Hepatocyte (in vitro differentiated cells): Measurements from ENCODE around the gene CYP27B1. TPM values are rescaled to one million over a fixed set of nuclear protein-coding genes. Genes with fewer than 3 reads are reported as not detected.

Experiments
- DNase-seq: peaks from one replicate; pipeline ENCODE4 v3.0.0-alpha.2; 2016; ENCODE audit warnings: low spot score
- H2AFZ ChIP-seq: fragments of 200-600 bp; sonication (generic); 2 replicates; pipeline ENCODE4 v1.6.0; 2016; ENCODE audit warnings: antibody characterized with exemption, mild to moderate bottlenecking
- H3K27ac ChIP-seq: fragments of 200-600 bp; sonication (generic); 2 replicates; pipeline ENCODE4 v1.5.1; 2016; ENCODE audit warnings: mild to moderate bottlenecking
- H3K27me3 ChIP-seq: fragments of 200-600 bp; sonication (generic); 2 replicates; pipeline ENCODE4 v1.6.1; 2016
- H3K36me3 ChIP-seq: fragments of 200-600 bp; sonication (generic); replicated peaks from 2 replicates; pipeline ENCODE4 v1.5.1; 2016; ENCODE audit warnings: low read depth; ENCODE audit not compliant: insufficient read depth
- H3K4me1 ChIP-seq: fragments of 200-600 bp; sonication (generic); 2 replicates; pipeline ENCODE4 v1.5.1; 2016; ENCODE audit warnings: mild to moderate bottlenecking, moderate library complexity; ENCODE audit not compliant: insufficient read depth
- H3K4me2 ChIP-seq: fragments of 200-600 bp; sonication (generic); 2 replicates; pipeline ENCODE4 v1.6.0; 2016
- H3K4me3 ChIP-seq: fragments of 200-600 bp; sonication (generic); 2 replicates; pipeline ENCODE4 v1.5.1; 2016; ENCODE audit warnings: mild to moderate bottlenecking
- H3K79me2 ChIP-seq: fragments of 200-600 bp; sonication (generic); 2 replicates; pipeline ENCODE4 v1.6.0; 2017; ENCODE audit warnings: mild to moderate bottlenecking
- H3K9me2 ChIP-seq: fragments of 200-600 bp; sonication (generic); replicated peaks from 2 replicates; pipeline ENCODE4 v1.6.0; 2017; ENCODE audit warnings: mild to moderate bottlenecking; ENCODE audit not compliant: insufficient read depth
- H3K9me3 ChIP-seq: fragments of 200-600 bp; sonication (generic); 2 replicates; pipeline ENCODE4 v1.5.1; 2016; ENCODE audit warnings: low read depth, mild to moderate bottlenecking
- H4K20me1 ChIP-seq: fragments of 200-600 bp; sonication (generic); 2 replicates; pipeline ENCODE4 v1.6.0; 2016; ENCODE audit warnings: mild to moderate bottlenecking; ENCODE audit not compliant: insufficient read depth, poor library complexity, severe bottlenecking
- EZH2 ChIP-seq: fragments of 200-600 bp; sonication (generic); IDR thresholded peaks from 2 replicates; pipeline ENCODE4 v1.6.1; 2016; ENCODE audit warnings: antibody characterized with exemption, mild to moderate bottlenecking, borderline replicate concordance
- EZH2phosphoT487 ChIP-seq: fragments of 200-600 bp; sonication (generic); IDR thresholded peaks from one replicate; pipeline ENCODE4 v1.6.1; 2018; ENCODE audit warnings: antibody characterized with exemption, mild to moderate bottlenecking, low read depth, moderate library complexity; ENCODE audit not compliant: unreplicated experiment, severe bottlenecking
- WGBS: methylation state at CpG from one replicate; pipeline ENCODE4 v1.1.6; 2016; ENCODE audit warnings: low lambda C conversion rate; ENCODE audit errors: missing lambda C conversion rate; 5-methylcytosine and 5-hydroxymethylcytosine counted together
- polyA plus RNA-seq: library from polyadenylated mRNA; unstranded; fragments of >200 nt; fragmentation: Nextera tagmentation; extraction: Ambion mirVana; gene quantifications from 2 replicates; pipeline ENCODE4 v1.2.1, GENCODE V29; 2016
- total RNA-seq: library from RNA; depleted of rRNA; stranded (reverse); fragments of >200 nt; gene quantifications from 2 replicates; pipeline ENCODE4 v1.2.3, GENCODE V29; 2014
- TF ChIP-seq, protein P1 (sequence below): fragments of 200-600 bp; sonication (generic); IDR thresholded peaks from 2 replicates; pipeline ENCODE4 v1.5.1; 2016; ENCODE audit warnings: antibody characterized with exemption, mild to moderate bottlenecking; ENCODE audit not compliant: poor library complexity

CYP27B1 gene
- total and polyA plus RNA-seq, 2 experiments from 2014 or later, result 0.23 to 2.3 TPM

GRCh38 chr12:57806677-57807076 is 39.8 kb upstream of the CYP27B1 start:
- DNase-seq, result no peak
- H3K36me3 ChIP-seq, result no peaks in the 10 kb centered on the region
- no peak overlapping the region for H3K27ac ChIP-seq
- no peak overlapping the region for H2AFZ ChIP-seq
- no peaks in the 10 kb centered on the region for H3K79me2 ChIP-seq
- no peaks in the 10 kb centered on the region for H4K20me1 ChIP-seq
- H3K9me2 ChIP-seq, result no peaks in the 10 kb centered on the region
- no peaks in the 10 kb centered on the region for H3K27me3 ChIP-seq
- no peaks in the 10 kb centered on the region for H3K4me1 ChIP-seq
- no peak overlapping the region for H3K4me3 ChIP-seq
- 94% methylated on average over 3 of the region's 3 CpGs for WGBS
- H3K4me2 ChIP-seq, result no peak overlapping the region
- H3K9me3 ChIP-seq, result no peaks in the 10 kb centered on the region
- no peak for TF ChIP-seq EZH2
- TF ChIP-seq EZH2phosphoT487, result no peak
- TF ChIP-seq, protein P1, sequence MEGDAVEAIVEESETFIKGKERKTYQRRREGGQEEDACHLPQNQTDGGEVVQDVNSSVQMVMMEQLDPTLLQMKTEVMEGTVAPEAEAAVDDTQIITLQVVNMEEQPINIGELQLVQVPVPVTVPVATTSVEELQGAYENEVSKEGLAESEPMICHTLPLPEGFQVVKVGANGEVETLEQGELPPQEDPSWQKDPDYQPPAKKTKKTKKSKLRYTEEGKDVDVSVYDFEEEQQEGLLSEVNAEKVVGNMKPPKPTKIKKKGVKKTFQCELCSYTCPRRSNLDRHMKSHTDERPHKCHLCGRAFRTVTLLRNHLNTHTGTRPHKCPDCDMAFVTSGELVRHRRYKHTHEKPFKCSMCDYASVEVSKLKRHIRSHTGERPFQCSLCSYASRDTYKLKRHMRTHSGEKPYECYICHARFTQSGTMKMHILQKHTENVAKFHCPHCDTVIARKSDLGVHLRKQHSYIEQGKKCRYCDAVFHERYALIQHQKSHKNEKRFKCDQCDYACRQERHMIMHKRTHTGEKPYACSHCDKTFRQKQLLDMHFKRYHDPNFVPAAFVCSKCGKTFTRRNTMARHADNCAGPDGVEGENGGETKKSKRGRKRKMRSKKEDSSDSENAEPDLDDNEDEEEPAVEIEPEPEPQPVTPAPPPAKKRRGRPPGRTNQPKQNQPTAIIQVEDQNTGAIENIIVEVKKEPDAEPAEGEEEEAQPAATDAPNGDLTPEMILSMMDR, result no peak

GRCh38 chr12:57803319-57803893 is 36.5 kb upstream of the CYP27B1 start:
- Histone ChIP-seq H2AFZ (no peak overlapping the region), H3K4me1 (no peaks in the 10 kb centered on the region), H3K36me3 (no peaks in the 10 kb centered on the region), H3K9me3 (no peaks in the 10 kb centered on the region), H3K4me2 (no peak overlapping the region), H3K9me2 (no peaks in the 10 kb centered on the region), H3K27ac (no peak overlapping the region), H3K79me2 (no peaks in the 10 kb centered on the region), H3K27me3 (no peaks in the 10 kb centered on the region), H3K4me3 (no peak overlapping the region), H4K20me1 (no peaks in the 10 kb centered on the region)
- no peak for TF ChIP-seq EZH2
- TF ChIP-seq, protein P1, result peak; percentile 75
- 66% methylated on average over 9 of the region's 9 CpGs for WGBS
- DNase-seq, result peak; percentile 64

DNA sequence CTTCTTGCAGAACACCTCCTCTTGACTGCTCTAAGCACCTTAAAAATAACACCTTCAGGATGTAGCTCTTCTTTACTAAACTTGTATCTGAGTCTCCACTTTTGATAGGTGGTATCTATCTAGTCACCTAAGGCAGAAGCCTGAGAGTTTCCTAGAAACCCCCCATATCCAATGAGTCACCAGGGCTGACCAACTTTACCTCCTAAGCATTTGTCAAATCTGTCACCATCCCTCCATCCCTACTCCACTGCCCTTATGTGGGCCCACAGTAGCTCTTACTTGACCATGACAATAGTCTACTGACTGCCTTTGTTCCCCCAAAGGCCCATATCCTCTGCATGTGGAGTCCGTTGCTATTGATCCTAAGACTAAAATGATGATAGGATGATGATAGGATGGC is 35.7 kb upstream of the CYP27B1 start:
- no peak for DNase-seq
- no peaks in the 10 kb centered on the region for H3K36me3 ChIP-seq
- no peaks in the 10 kb centered on the region for H3K9me2 ChIP-seq
- H3K4me3 ChIP-seq, result no peak overlapping the region
- H3K27me3 ChIP-seq, result no peaks in the 10 kb centered on the region
- H3K27ac ChIP-seq, result no peak overlapping the region
- no peak overlapping the region for H2AFZ ChIP-seq
- WGBS, result 83% methylated on average over 1 of the region's 1 CpG
- no peak for TF ChIP-seq EZH2phosphoT487
- no peak for TF ChIP-seq EZH2
- TF ChIP-seq, protein P1, result no peak
- H3K9me3 ChIP-seq, result no peaks in the 10 kb centered on the region
- no peaks in the 10 kb centered on the region for H3K79me2 ChIP-seq
- no peak overlapping the region for H3K4me2 ChIP-seq
- no peaks in the 10 kb centered on the region for H4K20me1 ChIP-seq
- no peaks in the 10 kb centered on the region for H3K4me1 ChIP-seq

DNA sequence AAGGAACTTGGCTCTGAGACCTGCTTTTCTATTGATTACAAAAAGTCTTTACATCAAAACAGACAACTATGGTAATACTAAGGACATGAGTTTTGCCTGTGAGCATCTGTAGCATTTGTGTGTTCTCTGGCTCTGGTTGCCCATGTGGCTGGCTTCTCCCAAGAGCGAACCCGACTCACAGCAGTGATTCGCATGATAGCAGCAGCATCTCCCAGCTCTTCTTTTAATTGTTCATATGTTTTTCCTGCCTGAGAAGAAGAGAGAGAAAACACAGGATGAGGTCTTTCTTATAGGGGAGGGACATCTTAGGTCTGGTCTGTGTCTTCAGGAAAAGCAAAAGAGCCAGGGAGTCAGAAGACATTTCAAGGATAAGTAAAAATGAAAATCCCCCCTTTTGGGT is 34.1 kb upstream of the CYP27B1 start:
- no peak for DNase-seq
- Histone ChIP-seq H3K4me1 (no peaks in the 10 kb centered on the region), H3K27me3 (no peaks in the 10 kb centered on the region), H3K27ac (no peak overlapping the region), H3K36me3 (no peaks in the 10 kb centered on the region), H3K9me3 (no peaks in the 10 kb centered on the region), H3K79me2 (no peaks in the 10 kb centered on the region), H3K9me2 (no peaks in the 10 kb centered on the region), H4K20me1 (no peaks in the 10 kb centered on the region), H3K4me2 (no peak overlapping the region), H2AFZ (no peak overlapping the region), H3K4me3 (no peak overlapping the region)
- 97% methylated on average over 3 of the region's 3 CpGs for WGBS
- TF ChIP-seq, protein P1, result no peak
- TF ChIP-seq EZH2, result no peak
